GM15510 (cell line): ENCODE results near the gene SEC24D.

Experiments used
- POLR2A ChIP-seq: IDR thresholded peaks from 3 replicates; pipeline ENCODE4 v1.6.1; 2011; ENCODE audit warnings: borderline replicate concordance; ENCODE audit not compliant: insufficient read length; ENCODE audit errors: extremely low read depth

Gene SEC24D

DNA sequence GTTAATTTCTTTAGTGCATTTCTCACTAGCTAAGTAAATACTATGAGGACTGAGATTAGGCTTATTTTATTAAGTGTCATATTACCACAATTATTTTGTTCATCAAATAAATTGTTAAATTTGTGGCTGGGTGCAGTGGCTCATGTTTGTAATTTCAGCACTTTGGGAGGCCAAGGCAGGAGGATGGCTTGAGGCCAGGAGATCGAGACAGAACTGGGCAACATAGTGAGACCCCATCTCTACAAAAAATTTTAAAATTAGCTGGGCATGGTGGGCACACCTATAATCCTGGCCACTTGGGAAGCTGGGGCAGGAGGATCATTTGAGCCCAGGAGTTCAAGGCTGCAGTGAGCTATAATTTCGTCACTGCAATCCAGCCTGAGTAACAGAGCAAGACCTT, 6.8 kb downstream of the SEC24D start:
- TF ChIP-seq POLR2A, result no peak

DNA sequence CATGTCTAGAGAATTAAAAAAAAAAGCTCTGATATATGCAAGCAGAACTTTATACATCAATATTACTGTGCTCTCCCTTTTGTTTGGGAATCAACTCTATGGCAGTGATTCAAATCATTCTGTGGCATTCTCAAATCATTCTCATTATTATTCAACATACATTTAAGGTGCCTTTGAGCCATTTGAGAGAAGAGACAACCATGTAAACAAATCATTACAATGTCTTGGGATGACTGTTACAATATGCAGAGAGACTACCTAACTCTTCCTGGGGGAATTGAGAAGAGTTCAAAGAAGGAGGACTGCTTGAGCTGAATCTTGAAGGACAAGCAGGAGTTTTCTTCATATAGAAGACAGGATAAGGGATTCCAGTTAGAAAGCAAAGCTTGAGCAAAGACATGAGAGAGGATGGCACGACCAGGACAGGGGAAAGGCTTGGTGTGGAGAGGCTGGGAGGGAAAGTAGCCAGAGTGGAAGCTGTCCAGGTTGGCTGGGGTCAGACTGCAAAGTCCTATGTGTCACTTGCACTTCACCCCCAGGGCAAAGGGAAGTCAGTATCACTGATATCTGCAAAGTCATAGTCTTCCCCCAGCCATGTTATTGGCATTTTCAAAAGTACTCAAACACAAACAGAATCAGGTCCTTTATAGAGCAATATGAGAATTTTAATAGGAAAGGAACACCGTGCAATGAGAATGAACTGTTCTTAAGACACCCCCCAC, 9.0 kb downstream of the SEC24D start:
- no peak for TF ChIP-seq POLR2A

- no peak for TF ChIP-seq POLR2A
Measured at GRCh38 chr4:118825799-118826198, 10.1 kb downstream of the SEC24D start.

DNA sequence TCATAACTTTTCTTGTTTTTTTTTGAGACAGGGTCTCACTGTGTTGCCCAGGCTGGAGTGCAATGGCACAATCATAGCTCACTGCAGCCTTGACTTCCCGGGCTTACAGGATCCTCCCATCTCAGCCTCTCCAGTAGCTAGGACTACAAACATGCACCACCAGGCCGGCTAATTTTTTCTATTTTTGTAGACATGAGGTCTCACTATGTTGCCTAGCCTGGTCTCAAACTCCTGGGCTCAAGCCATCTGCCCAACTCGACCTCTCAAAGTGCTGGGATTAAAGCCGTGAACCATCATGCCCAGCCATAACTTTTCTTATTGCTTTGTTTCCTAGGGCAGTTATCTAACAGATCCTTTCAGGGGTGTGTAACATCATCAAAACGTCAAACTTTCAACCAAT, 11.8 kb downstream of the SEC24D start:
- no peak for TF ChIP-seq POLR2A

GRCh38 chr4:118823471-118823870, 12.5 kb downstream of the SEC24D start:
- no peak for TF ChIP-seq POLR2A

- no peak for TF ChIP-seq POLR2A
Measured at GRCh38 chr4:118821590-118822293, 14.2 kb downstream of the SEC24D start.

DNA sequence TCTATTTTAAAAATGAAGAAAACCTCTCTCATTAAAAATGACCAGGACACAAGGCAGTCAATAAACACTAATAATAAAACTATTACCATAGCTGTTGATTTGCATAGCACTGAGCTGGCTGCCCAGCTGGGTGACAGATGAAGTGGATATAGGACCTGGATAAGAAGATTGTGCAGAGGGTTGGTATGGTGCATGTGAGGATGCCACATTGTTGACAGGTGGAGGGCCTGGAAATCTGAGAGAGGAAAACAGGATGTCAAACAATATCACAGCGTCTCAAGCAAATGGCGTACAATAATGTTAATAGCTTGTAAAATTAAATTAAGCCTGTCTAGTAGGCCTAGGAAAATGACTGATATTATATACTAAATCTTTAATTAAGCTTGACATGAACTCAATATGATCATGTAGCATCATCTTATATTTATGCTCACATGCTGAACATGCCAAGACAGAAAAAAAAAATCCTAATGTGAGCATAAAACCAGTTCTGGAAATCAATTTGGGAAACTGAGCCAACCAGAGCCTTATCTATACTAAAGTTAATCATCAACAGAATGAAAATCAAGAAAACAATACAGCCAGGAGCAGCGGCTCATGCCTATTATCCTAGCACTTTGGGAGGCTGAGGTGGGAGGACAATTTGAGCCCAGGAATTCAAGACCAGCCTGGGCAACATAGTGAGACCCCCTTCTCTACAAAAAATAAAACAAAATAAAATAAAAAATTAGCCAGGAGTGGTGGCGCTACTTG, 18.6 kb downstream of the SEC24D start:
- TF ChIP-seq POLR2A, result no peak

DNA sequence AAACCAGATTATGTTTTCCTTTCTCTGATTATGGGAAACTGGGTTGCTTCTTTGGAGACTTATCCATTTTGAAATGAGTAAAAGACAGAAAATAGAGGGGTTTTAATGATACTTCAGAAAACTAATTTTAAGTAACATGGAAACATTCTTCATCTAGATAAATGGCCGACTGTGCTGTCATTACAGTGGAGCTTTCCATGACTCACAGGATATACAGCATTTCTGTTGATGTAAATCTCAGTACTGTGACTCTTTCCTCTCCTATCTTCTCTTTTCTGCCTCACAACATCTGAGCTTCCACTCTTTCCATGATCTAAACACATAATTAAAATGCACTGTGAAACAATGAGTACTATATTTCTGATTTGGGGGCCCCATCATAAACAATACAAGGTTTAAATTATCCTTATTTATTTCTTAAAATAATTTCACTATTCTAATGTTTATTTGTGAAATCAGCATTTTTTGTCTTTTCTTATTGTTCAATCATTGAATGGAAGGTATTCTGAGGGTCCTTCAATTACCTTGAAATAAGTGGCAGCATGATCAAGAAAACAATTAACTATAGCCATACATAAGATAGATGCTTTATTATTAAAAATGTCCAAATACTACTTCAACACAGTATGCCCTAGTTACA, 19.3 kb downstream of the SEC24D start:
- TF ChIP-seq POLR2A, result no peak

GRCh38 chr4:118814891-118815290, 21.0 kb downstream of the SEC24D start:
- TF ChIP-seq POLR2A, result no peak

- no peak for TF ChIP-seq POLR2A
Measured at GRCh38 chr4:118814058-118814457, 21.9 kb downstream of the SEC24D start.

- TF ChIP-seq POLR2A, result no peak
Measured at GRCh38 chr4:118813561-118813960, 22.4 kb downstream of the SEC24D start.

DNA sequence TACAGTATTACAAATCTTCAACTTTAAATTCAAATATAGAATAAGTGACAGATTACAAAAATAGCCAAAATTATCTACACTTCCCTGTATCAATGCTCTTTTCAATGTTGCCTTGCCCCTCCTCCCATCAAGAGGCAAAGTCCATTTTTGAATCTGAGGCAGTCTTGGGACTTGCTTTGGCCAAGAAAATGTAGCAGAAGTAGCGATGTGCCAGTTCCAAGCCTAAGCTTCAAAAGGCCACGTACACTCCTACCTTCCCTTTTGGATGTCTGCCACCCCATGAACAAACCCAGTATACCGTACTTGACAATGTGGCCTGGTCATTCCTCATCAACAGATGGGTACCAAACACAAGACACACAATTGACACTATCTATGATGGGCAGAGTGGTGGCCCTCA, 24.1 kb downstream of the SEC24D start:
- no peak for TF ChIP-seq POLR2A

DNA sequence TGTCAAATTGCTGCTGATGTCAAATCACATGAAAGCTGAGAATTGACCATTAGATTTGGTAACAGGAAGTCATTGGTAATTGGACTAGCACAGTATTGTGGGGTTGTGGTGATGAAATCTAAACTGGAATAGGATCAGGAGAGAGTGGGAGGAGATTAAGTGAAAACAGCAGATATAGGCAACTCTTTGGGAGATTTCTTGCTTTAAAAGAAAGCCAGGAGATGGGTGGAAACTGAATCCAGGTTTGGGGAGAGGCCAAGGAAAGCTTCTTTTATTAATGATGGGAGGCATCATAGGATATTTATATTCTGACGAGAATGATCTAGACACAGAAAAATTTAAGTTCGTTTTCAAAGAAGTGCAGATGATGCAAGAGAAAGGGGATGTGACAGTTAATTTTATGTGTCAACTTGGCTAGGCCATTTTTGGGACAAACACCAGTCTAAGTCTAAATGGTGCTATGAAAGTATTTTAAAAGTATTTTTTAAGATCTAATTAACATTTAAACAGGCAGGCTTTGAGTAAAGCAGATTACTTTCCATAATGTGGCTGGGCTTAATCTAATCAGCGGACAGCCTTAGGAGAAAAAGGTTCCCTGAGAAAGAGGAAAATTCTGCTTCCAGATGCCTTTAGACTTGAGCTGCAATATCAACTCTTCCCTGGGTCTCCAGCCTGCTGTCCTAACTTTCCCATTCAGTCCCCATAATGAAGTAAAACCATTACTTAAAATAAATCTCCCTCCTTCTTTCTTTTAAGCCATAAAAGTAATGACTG, 24.7 kb downstream of the SEC24D start:
- no peak for TF ChIP-seq POLR2A

GRCh38 chr4:118807659-118808058, 28.3 kb downstream of the SEC24D start:
- no peak for TF ChIP-seq POLR2A

- no peak for TF ChIP-seq POLR2A
Measured at GRCh38 chr4:118803253-118803652, 32.7 kb downstream of the SEC24D start.

DNA sequence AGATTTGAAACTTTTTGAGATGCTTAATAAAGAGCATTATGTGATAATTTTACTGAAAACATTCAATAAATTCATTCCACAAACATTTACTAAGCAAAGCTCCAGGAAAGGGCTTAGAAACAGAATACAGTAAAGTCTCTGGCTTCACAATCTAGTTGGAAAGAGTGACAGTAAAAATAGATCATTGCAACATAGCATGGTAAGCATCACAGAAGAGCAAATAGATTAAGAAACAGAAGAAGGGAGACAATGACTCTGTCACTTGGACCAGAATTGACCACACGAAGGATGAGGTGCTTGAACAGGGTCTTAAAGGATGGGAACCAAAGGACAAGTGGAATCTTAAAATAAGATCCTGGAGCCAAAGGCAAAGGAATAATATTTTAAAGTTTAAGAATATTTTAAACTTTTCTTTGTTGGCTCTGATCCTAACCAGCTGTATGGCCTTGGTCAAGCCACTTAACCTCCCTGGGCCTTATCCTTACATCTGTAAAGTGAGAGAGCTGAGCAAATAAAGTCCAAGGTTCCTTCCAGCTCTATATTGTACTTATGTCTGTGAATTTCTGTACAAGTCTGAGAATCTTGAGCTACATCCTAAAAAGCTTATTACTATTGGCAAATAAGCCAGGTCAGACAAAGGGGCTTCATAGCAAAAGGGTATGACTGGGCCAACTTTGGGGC, 33.9 kb downstream of the SEC24D start:
- TF ChIP-seq POLR2A, result no peak
